Pancreas (tissue), 10 donors: ENCODE results near the gene ARHGAP44. TPM values are rescaled to one million over a fixed set of nuclear protein-coding genes. Genes with fewer than 3 reads are reported as not detected.

Source experiments
- ATAC-seq, 4 donors: fragments of 200-7000 bp; cut with Tn5 transposase; one replicate each; pipeline versions ENCODE4 v1.8.0 to v1.9.1; 2020; ENCODE audit warnings: mild to moderate bottlenecking in 4 of 4, moderate library complexity in 4 of 4
- DNase-seq, 6 donors: peaks; one replicate each; pipeline ENCODE4 v3.0.0-alpha.2; 2020
- FAIRE-seq: peaks from 2 replicates; lab custom pipeline; 2012; peaks lifted over from hg19 to GRCh38; lab: Jason Lieb, UNC
- H3K27ac ChIP-seq, 4 donors: fragments of 200-600 bp; sonication (generic); 1 replicate in 3 of 4; 2 replicates in 1 of 4; pipeline versions ENCODE4 v1.5.0 to v1.8.0; 2020
- H3K27me3 ChIP-seq, 4 donors: fragments of 200-600 bp; one replicate each; pipeline ENCODE4 v1.8.0; 2021
- H3K36me3 ChIP-seq, 3 donors: fragments of 200-600 bp; sonication (generic) in 1 of 3; one replicate each; pipeline versions ENCODE4 v1.5.0 to v1.8.0; 2020 to 2021
- H3K4me1 ChIP-seq, 3 donors: fragments of 200-600 bp; one replicate each; pipeline ENCODE4 v1.8.0; 2021
- H3K4me3 ChIP-seq, 4 donors: fragments of 200-600 bp; sonication (generic) in 2 of 4; one replicate each; pipeline versions ENCODE4 v1.5.0 to v1.8.0; 2020 to 2021
- H3K9me3 ChIP-seq, 4 donors: fragments of 200-600 bp; one replicate each; pipeline ENCODE4 v1.8.0; 2021
- WGBS, 2 donors: extraction: QIAGEN DNeasy Blood & Tissue Kit; methylation state at CpG; one replicate each; pipeline ENCODE4 v1.1.7; 2013; 5-methylcytosine and 5-hydroxymethylcytosine counted together
- intact Hi-C, 3 donors: fragments of 100-400 bp; cut with DNase I; formaldehyde crosslinking; loops; one replicate each; pipeline versions ENCODE4 v1.11.1 to v1.14.2; 2022
- polyA plus RNA-seq, 2 donors: library from polyadenylated mRNA; stranded (reverse); fragments of 200-250 nt; gene quantifications; one replicate each; pipeline ENCODE4 v1.2.3, GENCODE V29; 2013
- total RNA-seq, 6 donors: library from RNA; stranded (reverse); fragmentation: NEBNext Ultra II Directional in 4 of 6; extraction: Animal tissue kit (Norgen Biotek cat#: 25700) in 4 of 6; gene quantifications; one replicate each; pipeline versions ENCODE4 v1.2.1 to v1.2.4, GENCODE V29; 2021 to 2023
- TF ChIP-seq, protein P1 (sequence below), 4 donors: fragments of 200-600 bp; sonication (generic) in 3 of 4; IDR thresholded peaks; one replicate each; pipeline versions ENCODE4 v1.5.0 to v1.8.0; 2021; ENCODE audit warnings: antibody characterized with exemption in 4 of 4
- donor health status: healthy with polysubstance abuse.
- donor health status: DM: no; HTN: no; CAD: no; lungs with moderate emphysema.
- donor health status: DM: no; HTN: no; CAD: no.
- donor health status: control.
- donor health status: control.
- donor health status: Bipolar disorder and iron deficiency.
- donor health status: DM: yes; HTN: yes; CAD: no.
- donor health status: DM: no; HTN: no; CAD: no.
- donor health status: DM: no; HTN: no; CAD: no.
- donor health status: DM: yes; HTN: yes; CAD: no.

Gene ARHGAP44
- total and polyA plus RNA-seq, 8 donors, result 3.4 to 7.5 (median 4.4) TPM

DNA sequence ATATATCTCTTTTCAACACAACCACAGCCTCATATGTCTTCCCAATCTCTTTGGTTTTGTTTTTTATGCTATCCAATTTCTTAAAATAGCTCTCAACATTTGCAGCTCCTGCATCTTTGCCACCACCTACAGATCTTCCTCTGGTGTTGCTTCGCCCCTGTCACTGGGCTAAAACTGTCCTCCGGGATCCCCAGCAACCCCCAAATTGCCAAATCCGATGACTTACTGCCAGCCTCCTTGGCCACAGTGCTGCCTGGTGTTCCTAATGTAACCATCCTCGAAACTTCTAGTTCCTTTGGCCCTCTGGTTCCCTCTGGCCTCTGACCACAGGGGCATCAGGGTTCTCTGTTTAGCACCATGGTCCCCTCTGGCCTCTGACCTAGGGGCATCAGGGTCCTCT is 157.7 kb downstream of the ARHGAP44 start:
- Histone ChIP-seq H3K27ac (no peak overlapping the region), H3K36me3 (no peaks in the 10 kb centered on the region), H3K4me3 (no peak overlapping the region), H3K27me3 (no peaks in the 10 kb centered on the region), H3K4me1 (no peaks in the 10 kb centered on the region), H3K9me3 (no peaks in the 10 kb centered on the region)
- TF ChIP-seq, protein P1, sequence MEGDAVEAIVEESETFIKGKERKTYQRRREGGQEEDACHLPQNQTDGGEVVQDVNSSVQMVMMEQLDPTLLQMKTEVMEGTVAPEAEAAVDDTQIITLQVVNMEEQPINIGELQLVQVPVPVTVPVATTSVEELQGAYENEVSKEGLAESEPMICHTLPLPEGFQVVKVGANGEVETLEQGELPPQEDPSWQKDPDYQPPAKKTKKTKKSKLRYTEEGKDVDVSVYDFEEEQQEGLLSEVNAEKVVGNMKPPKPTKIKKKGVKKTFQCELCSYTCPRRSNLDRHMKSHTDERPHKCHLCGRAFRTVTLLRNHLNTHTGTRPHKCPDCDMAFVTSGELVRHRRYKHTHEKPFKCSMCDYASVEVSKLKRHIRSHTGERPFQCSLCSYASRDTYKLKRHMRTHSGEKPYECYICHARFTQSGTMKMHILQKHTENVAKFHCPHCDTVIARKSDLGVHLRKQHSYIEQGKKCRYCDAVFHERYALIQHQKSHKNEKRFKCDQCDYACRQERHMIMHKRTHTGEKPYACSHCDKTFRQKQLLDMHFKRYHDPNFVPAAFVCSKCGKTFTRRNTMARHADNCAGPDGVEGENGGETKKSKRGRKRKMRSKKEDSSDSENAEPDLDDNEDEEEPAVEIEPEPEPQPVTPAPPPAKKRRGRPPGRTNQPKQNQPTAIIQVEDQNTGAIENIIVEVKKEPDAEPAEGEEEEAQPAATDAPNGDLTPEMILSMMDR (IDR thresholded peaks at IDR 0.05), result no peak
- FAIRE-seq (no peak), DNase-seq (no peak), ATAC-seq (no peak)
- 81 to 94% methylated on average over 4 of the region's 4 CpGs for WGBS, 2 donors
- intact Hi-C loops, result no loop called here

DNA sequence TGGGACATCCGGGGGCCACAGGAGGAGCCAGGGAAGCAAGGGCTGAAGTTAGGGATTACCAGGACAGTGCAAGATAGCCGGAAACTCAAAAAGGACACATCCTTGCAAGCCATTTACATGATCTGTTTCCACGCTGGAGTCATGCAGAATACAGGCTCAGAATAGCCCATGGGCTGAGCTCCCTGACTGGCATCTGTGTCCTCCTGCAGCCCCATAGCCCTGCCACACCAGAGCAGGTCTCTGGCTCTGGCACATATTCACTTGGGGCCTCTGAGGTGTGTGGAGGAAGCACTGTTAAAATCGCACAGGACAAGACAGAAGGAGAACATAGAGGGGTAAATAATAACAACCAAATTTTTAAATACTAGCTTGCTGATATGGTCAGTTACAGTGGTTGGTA is 162.7 kb downstream of the ARHGAP44 start:
- TF ChIP-seq, protein P1 (IDR thresholded peaks at IDR 0.05), result no peak
- intact Hi-C loops, result no loop called here
- DNase-seq (no peak), ATAC-seq (no peak), FAIRE-seq (no peak)
- H3K27ac ChIP-seq, result no peak overlapping the region
- H3K9me3 ChIP-seq, result no peaks in the 10 kb centered on the region
- no peaks in the 10 kb centered on the region for H3K27me3 ChIP-seq
- WGBS, 2 donors, result 80 to 83% methylated on average over 4 of the region's 4 CpGs
- H3K4me3 ChIP-seq, result no peak overlapping the region
- no peaks in the 10 kb centered on the region for H3K4me1 ChIP-seq
- H3K36me3 ChIP-seq, result no peaks in the 10 kb centered on the region

DNA sequence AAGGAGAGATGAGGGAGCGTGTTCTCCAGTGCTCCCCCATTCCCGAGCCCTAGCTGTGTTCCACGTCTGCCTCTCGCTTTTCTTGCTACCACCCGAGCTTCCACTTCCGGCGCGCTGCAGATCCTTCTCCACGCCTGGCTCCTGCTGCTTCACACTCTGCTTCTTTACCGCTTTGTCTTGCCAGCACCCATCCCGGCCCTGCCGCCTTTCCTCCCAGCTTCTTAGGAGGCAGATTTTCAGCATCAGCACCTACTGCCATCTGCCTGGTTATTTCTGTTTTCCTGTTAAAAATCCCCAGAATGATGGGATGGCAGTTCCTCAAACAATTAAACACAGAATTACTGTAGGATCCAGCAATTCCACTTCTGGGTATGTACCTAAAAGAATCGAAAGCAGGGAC is 163.9 kb downstream of the ARHGAP44 start:
- DNase-seq, result no peak
- intact Hi-C loops, result no loop called here
- FAIRE-seq, result no peak
- WGBS, 2 donors, result 94 to 97% methylated on average over 13 of the region's 13 CpGs
- no peak for ATAC-seq
- Histone ChIP-seq H3K4me1 (no peaks in the 10 kb centered on the region), H3K36me3 (no peaks in the 10 kb centered on the region), H3K4me3 (no peak overlapping the region), H3K27ac (no peak overlapping the region), H3K9me3 (no peaks in the 10 kb centered on the region), H3K27me3 (no peaks in the 10 kb centered on the region)
- TF ChIP-seq, protein P1 (IDR thresholded peaks at IDR 0.05), result no peak

DNA sequence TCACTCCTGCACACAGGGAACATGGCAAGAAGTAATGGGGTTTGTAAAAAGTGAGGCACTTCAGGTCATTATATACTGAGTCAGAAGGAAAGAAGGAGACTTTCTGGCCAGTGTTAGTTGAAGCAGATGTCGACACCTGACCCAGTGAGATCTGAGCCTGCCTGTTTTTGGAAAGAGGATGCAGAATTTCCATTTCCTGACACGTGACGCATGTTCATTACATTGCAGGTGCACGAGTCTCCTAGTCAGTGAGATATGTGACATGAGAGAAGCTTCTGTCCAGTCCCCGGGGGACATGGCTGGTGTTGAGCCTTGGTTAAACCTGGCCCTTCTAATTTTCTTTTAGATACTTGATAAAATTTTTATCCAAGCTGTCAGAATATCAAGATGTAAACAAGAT is 166.2 kb downstream of the ARHGAP44 start:
- intact Hi-C loops, result no loop called here
- TF ChIP-seq, protein P1 (IDR thresholded peaks at IDR 0.05), result no peak
- 88 to 90% methylated on average over 5 of the region's 5 CpGs for WGBS, 2 donors
- ATAC-seq (no peak), FAIRE-seq (no peak), DNase-seq (no peak)
- Histone ChIP-seq H3K36me3 (no peaks in the 10 kb centered on the region), H3K9me3 (no peaks in the 10 kb centered on the region), H3K4me1 (no peaks in the 10 kb centered on the region), H3K4me3 (no peak overlapping the region), H3K27ac (no peak overlapping the region), H3K27me3 (no peaks in the 10 kb centered on the region)

DNA sequence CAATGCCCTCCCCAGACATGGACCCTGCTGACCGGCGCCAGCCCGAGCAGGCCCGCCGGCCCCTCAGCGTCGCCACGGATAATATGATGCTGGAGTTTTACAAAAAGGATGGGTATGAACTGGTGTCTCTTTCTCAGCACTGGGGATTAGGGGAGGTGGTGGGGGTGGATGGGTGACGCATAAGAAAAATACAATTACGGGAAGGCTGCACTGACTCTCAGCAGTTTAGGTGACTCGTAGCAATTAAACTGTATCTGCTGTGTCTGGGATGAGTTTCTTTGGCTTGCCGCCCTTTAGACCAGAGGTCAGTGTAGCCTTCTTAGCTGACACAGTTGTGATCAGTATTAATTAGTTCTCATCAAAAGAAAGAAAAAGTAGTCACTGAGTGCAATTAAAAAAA is 169.5 kb downstream of the ARHGAP44 start:
- H3K27me3 ChIP-seq, result no peaks in the 10 kb centered on the region
- ATAC-seq (no peak), FAIRE-seq (no peak), DNase-seq (no peak)
- no peak overlapping the region for H3K4me3 ChIP-seq
- H3K27ac ChIP-seq, result no peak overlapping the region
- TF ChIP-seq, protein P1 (IDR thresholded peaks at IDR 0.05), result no peak
- intact Hi-C loops, result no loop called here
- WGBS, 2 donors, result 96 to 98% methylated on average over 12 of the region's 12 CpGs
- H3K4me1 ChIP-seq, result no peaks in the 10 kb centered on the region
- H3K9me3 ChIP-seq, result no peaks in the 10 kb centered on the region
- H3K36me3 ChIP-seq, result no peaks in the 10 kb centered on the region
